K562 (cell line): ENCODE results near the gene SESN2. TPM values are rescaled to one million over a fixed set of nuclear protein-coding genes. Genes with fewer than 3 reads are reported as not detected.
A peak's percentile ranks its signal among the peaks of the same experiment; 100 is the strongest.

Experiments
- LEF1 ChIP-seq: fragments of 450-650 bp; IDR thresholded peaks from 2 replicates; pipeline ENCODE4 v1.6.1; 2016; ENCODE audit warnings: mild to moderate bottlenecking
- MAFK ChIP-seq: IDR thresholded peaks from 2 replicates; pipeline ENCODE4 v1.6.1; 2011; ENCODE audit warnings: low read length, improper control_type of control experiment
- NCOR1 ChIP-seq: fragments of 450-650 bp; IDR thresholded peaks from 2 replicates; pipeline ENCODE4 v1.6.1; 2016; ENCODE audit warnings: mild to moderate bottlenecking, moderate library complexity
- NEUROD1 ChIP-seq: fragments of 150-350 bp; IDR thresholded peaks from 2 replicates; pipeline ENCODE4 v1.6.1; 2014; ENCODE audit warnings: borderline replicate concordance, low read length, low read depth; ENCODE audit not compliant: partially characterized antibody
- NFYB ChIP-seq: IDR thresholded peaks from 2 replicates; pipeline ENCODE4 v1.6.1; 2011; ENCODE audit warnings: mild to moderate bottlenecking, moderate library complexity; ENCODE audit not compliant: insufficient read length; ENCODE audit errors: extremely low read depth
- POLR2G ChIP-seq: fragments of 200-400 bp; formaldehyde crosslinking; IDR thresholded peaks from 2 replicates; pipeline ENCODE4 v1.6.1; 2017; ENCODE audit warnings: low read depth, mild to moderate bottlenecking, antibody characterized with exemption, low read length, moderate library complexity
- POLR3G ChIP-seq: IDR thresholded peaks from 2 replicates; pipeline ENCODE4 v1.6.1; 2011; ENCODE audit not compliant: insufficient read length, insufficient replicate concordance; ENCODE audit errors: extremely low read depth
- RFX7 ChIP-seq: fragments of 250-450 bp; sonication (Bioruptor Pico); IDR thresholded peaks from 2 replicates; pipeline ENCODE4 v1.5.1; 2021; ENCODE audit warnings: mild to moderate bottlenecking
- ZKSCAN3 ChIP-seq: fragments of 250-450 bp; sonication (Bioruptor Pico); IDR thresholded peaks from 2 replicates; pipeline ENCODE4 v1.4.0; 2020
- ZNF134 ChIP-seq: fragments of 250-450 bp; sonication (Bioruptor Pico); conservative IDR thresholded peaks from 2 replicates; pipeline ENCODE4 v1.4.0; 2020
- ZNF23 ChIP-seq: fragments of 250-450 bp; sonication (Bioruptor Pico); IDR thresholded peaks from 2 replicates; pipeline ENCODE4 v1.4.0; 2020; ENCODE audit warnings: mild to moderate bottlenecking
- ZNF41 ChIP-seq: fragments of 250-450 bp; sonication (Bioruptor Pico); conservative IDR thresholded peaks from 2 replicates; pipeline ENCODE4 v1.4.0; 2020; ENCODE audit warnings: mild to moderate bottlenecking
- polyA plus RNA-seq, 8 experiments: library from polyadenylated mRNA; depleted of rRNA in 4 of 8; stranded (reverse) in 5 of 8; unstranded in 3 of 8; fragments of >200 nt; fragmentation: Nextera tagmentation in 2 of 8; fragmentation: Illumina TruSeq in 1 of 8; extraction: Ambion mirVana in 2 of 8; extraction: Trizol in 1 of 8; gene quantifications; 2 replicates each; pipeline versions ENCODE4 v1.2.1 to v1.2.3, GENCODE V29; 2011 to 2014; ENCODE audit warnings: inconsistent platforms in 1 of 8, missing spikeins in 1 of 8
- total RNA-seq, 7 experiments: library from RNA; depleted of rRNA in 6 of 7; stranded (reverse); fragments of >200 nt in 6 of 7; fragmentation: Illumina TruSeq in 2 of 7; extraction: Trizol in 2 of 7; gene quantifications; 2 replicates each; pipeline versions ENCODE4 v1.2.1 to v1.2.3, GENCODE V29; 2011 to 2021; ENCODE audit warnings: low replicate concordance in 1 of 7
- TF ChIP-seq, protein P1 (sequence below): fragments of 250-450 bp; sonication (Bioruptor Pico); IDR thresholded peaks from 2 replicates; pipeline ENCODE4 v1.8.0; 2021; ENCODE audit warnings: moderate library complexity, mild to moderate bottlenecking, inconsistent platforms
- TF ChIP-seq, protein P2 (sequence below), 2 experiments: fragments of 450-650 bp; IDR thresholded peaks; 2 replicates each; pipeline ENCODE4 v1.6.1; 2016
- TF ChIP-seq, protein P3 (sequence below): fragments of 200-400 bp; formaldehyde crosslinking; IDR thresholded peaks from 2 replicates; pipeline ENCODE4 v1.6.1; 2017; ENCODE audit warnings: mild to moderate bottlenecking, low read depth, low read length, moderate library complexity
- TF ChIP-seq, protein P4 (sequence below): fragments of 450-650 bp; IDR thresholded peaks from 2 replicates; pipeline ENCODE4 v1.7.0; 2016; ENCODE audit warnings: borderline replicate concordance
- TF ChIP-seq, protein P5 (sequence below): fragments of 450-650 bp; formaldehyde crosslinking; IDR thresholded peaks from 2 replicates; pipeline ENCODE4 v1.4.0; 2022; ENCODE audit warnings: missing genetic modification characterization
- TF ChIP-seq, protein P6 (sequence below): fragments of 450-650 bp; formaldehyde crosslinking; IDR thresholded peaks from 2 replicates; pipeline ENCODE4 v1.4.0; 2022; ENCODE audit warnings: missing genetic modification characterization

The SESN2 gene
- total and polyA plus RNA-seq, 9 of the 15 experiments (the other 6 are each of a cell fraction or from before 2014, with no cell fraction given) = 3.7 to 71.3 (median 16.8) TPM

DNA sequence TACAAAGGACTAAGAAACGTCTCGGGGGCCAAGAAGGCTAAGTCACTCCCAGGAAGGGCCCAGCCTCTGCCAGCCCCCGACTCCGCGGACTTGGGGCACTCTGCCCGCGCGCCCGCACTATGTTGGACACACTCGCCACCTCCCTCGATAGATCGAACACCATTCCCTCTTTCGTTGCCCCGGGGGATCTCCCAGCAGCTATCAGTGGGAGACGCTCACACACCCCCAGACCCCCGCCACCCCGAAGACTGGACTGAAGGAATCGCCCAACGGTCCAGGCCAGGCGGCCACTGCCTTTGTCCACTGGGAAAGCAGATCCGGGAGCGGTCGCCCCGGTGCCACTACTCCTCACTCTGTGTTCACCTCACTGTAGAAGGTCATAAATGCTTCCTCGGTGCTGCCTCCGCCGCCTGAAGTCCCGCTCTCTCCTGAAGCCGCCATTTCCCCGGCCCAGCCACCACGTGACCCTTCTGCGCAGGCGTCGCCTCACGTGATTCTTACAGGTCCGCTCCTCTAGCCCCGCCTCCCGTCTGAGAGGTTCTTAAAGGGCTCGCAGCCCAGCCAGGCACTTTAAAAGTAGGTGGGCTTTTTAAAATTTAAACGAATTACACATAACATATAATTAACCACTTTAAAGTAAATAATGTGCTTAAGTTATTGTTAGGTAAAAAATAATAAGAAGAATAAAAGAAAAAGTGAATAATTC, 26.6 kb upstream of the SESN2 start, which contains the start of gene DNAJC8 (continued):
- TF ChIP-seq, protein P1, sequence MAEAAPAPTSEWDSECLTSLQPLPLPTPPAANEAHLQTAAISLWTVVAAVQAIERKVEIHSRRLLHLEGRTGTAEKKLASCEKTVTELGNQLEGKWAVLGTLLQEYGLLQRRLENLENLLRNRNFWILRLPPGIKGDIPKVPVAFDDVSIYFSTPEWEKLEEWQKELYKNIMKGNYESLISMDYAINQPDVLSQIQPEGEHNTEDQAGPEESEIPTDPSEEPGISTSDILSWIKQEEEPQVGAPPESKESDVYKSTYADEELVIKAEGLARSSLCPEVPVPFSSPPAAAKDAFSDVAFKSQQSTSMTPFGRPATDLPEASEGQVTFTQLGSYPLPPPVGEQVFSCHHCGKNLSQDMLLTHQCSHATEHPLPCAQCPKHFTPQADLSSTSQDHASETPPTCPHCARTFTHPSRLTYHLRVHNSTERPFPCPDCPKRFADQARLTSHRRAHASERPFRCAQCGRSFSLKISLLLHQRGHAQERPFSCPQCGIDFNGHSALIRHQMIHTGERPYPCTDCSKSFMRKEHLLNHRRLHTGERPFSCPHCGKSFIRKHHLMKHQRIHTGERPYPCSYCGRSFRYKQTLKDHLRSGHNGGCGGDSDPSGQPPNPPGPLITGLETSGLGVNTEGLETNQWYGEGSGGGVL (CRISPR knock-in tag) = no peak
- TF ChIP-seq, protein P2, sequence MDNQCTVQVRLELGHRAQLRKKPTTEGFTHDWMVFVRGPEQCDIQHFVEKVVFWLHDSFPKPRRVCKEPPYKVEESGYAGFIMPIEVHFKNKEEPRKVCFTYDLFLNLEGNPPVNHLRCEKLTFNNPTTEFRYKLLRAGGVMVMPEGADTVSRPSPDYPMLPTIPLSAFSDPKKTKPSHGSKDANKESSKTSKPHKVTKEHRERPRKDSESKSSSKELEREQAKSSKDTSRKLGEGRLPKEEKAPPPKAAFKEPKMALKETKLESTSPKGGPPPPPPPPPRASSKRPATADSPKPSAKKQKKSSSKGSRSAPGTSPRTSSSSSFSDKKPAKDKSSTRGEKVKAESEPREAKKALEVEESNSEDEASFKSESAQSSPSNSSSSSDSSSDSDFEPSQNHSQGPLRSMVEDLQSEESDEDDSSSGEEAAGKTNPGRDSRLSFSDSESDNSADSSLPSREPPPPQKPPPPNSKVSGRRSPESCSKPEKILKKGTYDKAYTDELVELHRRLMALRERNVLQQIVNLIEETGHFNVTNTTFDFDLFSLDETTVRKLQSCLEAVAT (IDR thresholded peaks at IDR 0.05) = 0 out of 4 replicates have a peak, but pooled peaks have one; percentile 6 to 29
- no peak; the same call in 1 of the 2 replicates for TF ChIP-seq NCOR1
- TF ChIP-seq LEF1 = peak; percentile 67; the same call in 1 of the 2 replicates
- TF ChIP-seq, protein P3, sequence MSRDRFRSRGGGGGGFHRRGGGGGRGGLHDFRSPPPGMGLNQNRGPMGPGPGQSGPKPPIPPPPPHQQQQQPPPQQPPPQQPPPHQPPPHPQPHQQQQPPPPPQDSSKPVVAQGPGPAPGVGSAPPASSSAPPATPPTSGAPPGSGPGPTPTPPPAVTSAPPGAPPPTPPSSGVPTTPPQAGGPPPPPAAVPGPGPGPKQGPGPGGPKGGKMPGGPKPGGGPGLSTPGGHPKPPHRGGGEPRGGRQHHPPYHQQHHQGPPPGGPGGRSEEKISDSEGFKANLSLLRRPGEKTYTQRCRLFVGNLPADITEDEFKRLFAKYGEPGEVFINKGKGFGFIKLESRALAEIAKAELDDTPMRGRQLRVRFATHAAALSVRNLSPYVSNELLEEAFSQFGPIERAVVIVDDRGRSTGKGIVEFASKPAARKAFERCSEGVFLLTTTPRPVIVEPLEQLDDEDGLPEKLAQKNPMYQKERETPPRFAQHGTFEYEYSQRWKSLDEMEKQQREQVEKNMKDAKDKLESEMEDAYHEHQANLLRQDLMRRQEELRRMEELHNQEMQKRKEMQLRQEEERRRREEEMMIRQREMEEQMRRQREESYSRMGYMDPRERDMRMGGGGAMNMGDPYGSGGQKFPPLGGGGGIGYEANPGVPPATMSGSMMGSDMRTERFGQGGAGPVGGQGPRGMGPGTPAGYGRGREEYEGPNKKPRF = no peak
- TF ChIP-seq ZKSCAN3 (CRISPR knock-in tag) = no peak
- 0 out of 2 replicates have a peak, but pooled peaks have one; percentile 2 for TF ChIP-seq MAFK
- TF ChIP-seq NEUROD1 = peak; percentile 67
- TF ChIP-seq, protein P4, sequence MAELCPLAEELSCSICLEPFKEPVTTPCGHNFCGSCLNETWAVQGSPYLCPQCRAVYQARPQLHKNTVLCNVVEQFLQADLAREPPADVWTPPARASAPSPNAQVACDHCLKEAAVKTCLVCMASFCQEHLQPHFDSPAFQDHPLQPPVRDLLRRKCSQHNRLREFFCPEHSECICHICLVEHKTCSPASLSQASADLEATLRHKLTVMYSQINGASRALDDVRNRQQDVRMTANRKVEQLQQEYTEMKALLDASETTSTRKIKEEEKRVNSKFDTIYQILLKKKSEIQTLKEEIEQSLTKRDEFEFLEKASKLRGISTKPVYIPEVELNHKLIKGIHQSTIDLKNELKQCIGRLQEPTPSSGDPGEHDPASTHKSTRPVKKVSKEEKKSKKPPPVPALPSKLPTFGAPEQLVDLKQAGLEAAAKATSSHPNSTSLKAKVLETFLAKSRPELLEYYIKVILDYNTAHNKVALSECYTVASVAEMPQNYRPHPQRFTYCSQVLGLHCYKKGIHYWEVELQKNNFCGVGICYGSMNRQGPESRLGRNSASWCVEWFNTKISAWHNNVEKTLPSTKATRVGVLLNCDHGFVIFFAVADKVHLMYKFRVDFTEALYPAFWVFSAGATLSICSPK = no peak
- TF ChIP-seq ZNF134 (CRISPR knock-in tag) = no peak
- TF ChIP-seq POLR3G = no peak
- TF ChIP-seq ZNF23 (CRISPR knock-in tag) = no peak
- TF ChIP-seq NFYB = no peak
- no peak for TF ChIP-seq ZNF41
- TF ChIP-seq, protein P5, sequence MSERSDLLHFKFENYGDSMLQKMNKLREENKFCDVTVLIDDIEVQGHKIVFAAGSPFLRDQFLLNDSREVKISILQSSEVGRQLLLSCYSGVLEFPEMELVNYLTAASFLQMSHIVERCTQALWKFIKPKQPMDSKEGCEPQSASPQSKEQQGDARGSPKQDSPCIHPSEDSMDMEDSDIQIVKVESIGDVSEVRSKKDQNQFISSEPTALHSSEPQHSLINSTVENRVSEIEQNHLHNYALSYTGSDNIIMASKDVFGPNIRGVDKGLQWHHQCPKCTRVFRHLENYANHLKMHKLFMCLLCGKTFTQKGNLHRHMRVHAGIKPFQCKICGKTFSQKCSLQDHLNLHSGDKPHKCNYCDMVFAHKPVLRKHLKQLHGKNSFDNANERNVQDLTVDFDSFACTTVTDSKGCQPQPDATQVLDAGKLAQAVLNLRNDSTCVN (CRISPR knock-in tag) = no peak
- peak; percentile 90 for TF ChIP-seq POLR2G
- TF ChIP-seq, protein P6, sequence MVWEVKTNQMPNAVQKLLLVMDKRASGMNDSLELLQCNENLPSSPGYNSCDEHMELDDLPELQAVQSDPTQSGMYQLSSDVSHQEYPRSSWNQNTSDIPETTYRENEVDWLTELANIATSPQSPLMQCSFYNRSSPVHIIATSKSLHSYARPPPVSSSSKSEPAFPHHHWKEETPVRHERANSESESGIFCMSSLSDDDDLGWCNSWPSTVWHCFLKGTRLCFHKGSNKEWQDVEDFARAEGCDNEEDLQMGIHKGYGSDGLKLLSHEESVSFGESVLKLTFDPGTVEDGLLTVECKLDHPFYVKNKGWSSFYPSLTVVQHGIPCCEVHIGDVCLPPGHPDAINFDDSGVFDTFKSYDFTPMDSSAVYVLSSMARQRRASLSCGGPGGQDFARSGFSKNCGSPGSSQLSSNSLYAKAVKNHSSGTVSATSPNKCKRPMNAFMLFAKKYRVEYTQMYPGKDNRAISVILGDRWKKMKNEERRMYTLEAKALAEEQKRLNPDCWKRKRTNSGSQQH (CRISPR knock-in tag) = no peak
- TF ChIP-seq RFX7 (CRISPR knock-in tag) = no peak
